HG02763 (cell line): Measurements from ENCODE around the gene TCEA2.

Experiments
- ATAC-seq: cut with Tn5 transposase; IDR thresholded peaks from one replicate; pipeline ENCODE4 v1.9.1; 2021; ENCODE audit warnings: mild to moderate bottlenecking, moderate library complexity; ENCODE audit not compliant: unreplicated experiment

TCEA2 gene

DNA sequence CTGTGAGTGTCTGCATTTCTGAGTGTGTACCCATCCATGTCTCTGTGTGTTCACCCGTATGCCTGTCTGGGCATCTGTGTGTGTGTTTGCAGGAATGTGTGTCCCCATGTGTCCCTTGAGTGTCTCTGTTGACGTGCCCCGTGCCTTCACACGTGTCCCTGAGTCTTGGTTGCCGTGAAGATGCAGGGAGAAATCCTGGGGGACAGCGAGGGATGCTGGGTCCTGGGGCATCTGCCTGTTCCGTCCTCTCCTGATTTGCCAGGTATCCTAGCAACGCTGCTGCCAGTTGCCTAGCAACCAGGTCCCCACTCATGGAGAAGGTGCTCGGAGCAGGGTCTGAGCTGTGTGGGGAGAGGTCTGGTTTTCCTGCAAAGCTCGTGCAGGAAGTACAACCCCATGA lies 27.2 kb downstream of the TCEA2 start:
- ATAC-seq = no peak

DNA sequence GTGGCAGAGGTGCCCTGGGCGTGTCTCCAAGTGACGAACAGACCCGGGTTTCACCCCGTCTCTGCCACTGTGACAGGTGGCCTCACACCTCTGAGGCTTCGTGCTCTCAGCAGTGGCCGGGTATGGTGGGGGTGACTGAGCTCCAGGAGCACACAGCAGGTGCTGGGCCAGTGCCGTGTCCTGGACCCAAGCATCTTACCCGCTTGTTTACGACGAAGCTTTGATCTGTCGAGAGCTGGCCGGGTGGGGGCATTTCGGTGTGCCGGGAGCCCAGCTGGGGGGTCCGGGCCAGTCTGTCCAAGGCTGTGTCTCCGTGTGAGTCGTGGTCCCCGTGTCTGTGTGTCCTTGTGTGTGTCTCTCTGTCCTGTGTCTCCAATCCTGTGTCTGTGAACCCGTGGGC lies 28.3 kb downstream of the TCEA2 start:
- ATAC-seq = no peak

DNA sequence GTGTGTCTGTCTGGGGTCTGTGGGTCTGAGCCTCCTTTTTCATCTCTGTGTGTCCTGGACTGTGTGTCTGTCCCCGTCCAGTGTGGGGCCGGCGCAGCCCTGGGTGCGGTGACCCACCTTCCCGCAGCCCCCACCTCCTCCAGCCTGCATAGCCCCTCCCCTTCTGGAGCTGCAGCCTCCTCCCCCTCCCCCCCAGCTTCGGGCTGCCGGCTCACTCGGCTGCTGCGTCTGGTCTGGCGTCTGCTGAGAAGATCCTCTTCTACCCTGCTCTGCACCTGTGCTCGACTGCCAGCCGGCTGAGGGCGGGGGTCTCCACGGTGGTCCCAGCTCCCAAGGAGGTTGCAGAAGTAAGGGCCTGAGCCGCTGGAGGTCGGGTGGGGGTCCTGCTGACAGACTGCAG lies 28.8 kb downstream of the TCEA2 start:
- no peak for ATAC-seq

DNA sequence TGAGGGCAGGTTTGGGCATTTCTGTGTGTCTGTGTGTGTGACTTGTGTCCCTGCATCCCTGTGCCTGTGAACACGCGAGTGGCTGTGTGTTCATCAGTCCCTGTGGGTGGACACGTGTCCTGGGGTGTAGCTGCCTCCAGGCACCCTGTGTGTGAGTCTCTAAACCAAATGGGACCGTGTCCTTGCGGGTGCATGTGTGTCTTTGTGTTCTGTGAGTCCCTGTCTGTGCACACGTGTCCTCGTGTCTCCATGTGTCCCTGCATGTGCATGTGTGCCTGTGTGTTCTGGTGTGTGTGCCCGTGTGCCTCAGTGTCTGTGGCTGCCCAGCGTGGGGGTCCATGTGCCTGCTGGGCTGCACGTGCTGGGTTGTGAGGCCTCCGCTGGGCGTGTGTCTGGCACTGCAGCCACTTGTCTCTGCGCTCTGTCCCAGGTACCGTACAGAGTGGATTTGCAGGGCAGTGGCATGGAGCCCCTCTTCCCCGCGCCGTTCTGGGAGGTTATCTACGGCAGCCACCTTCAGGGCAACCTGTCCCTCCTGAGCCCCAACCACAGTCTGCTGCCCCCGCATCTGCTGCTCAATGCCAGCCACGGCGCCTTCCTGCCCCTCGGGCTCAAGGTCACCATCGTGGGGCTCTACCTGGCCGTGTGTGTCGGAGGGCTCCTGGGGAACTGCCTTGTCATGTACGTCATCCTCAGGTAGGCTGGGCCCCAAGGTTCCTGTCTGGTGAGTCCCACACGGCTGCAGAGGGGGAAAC lies 29.4 kb downstream of the TCEA2 start:
- no peak for ATAC-seq

DNA sequence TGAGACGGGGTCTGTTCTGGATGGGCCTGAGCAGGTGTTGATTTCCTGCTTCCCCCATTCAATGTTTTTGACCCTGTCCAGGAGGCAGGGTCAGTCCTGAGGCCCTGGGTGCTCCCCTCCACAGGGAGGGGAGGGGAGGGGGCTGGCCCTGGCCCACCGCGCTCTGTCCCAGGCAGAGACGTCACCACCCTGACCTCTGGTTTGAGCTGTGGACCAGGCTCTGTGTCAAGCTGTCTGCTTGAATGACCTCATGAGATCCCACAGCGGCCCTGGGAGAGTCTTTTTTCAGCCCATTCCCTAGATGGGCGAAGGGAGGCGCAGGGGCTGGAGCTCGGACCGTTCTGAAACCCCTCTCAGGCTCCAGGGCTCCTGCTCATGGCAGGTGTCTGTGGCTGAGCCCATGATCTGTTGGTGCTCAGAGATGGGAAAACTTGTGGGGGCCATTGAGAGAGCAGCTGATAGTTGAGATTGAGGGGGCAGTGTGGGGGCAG lies 30.1 kb downstream of the TCEA2 start:
- no peak for ATAC-seq

DNA sequence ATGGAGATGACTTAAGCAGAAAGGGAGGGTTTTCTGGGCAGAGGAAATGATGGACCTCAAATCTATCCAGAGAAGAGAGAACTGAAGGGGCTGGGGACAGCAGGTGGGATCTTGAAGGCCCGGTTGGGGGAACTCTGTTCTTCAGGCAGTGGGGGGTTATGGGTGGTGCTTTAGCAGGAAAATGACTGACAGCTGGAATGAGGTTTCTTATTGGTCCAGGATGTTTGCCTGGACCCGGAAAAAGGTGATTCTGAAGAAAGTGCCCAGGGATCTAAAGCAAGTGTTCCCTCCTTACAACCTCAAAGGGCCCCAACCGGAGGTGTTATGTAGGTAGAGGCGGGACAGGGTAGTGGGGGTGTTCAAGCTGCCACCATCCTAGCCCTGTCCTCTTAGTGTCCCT lies 32.5 kb downstream of the TCEA2 start:
- no peak for ATAC-seq

DNA sequence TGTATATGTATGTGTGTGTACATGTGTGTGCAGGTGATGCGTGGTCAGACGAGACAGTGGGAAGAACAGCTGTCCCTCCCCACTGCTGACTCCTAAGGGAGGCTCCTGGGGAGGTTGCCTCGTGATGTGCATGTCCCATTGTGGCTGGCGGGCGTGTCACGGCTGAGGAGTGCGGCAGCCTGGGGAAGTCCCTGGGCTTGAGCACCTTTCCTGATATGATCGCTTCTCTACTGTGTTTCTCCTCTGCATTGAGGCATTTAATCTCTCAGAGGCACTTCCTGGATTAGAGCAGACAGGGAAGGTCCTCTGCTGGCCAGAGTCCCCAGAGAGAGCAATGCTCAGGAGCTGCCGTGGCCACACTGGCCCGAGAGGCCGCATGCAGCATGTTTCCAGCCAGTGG lies 32.9 kb downstream of the TCEA2 start:
- no peak for ATAC-seq

DNA sequence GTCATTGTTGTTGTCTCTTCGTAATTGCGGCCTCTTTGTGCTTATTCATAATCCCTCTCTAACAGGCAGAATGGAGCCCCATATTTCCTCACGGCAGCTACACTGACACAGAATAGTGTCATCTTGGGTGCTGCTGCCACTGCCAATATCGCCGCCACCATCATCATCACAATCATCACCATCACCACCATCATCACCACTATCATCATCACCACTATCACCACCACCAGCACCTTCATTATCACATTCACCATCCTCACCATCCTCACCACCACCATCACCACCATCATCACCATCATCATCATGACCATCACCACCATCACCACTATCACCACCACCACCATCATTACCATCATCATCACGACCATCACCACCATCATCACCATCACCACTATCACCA lies 33.5 kb downstream of the TCEA2 start:
- no peak for ATAC-seq

DNA sequence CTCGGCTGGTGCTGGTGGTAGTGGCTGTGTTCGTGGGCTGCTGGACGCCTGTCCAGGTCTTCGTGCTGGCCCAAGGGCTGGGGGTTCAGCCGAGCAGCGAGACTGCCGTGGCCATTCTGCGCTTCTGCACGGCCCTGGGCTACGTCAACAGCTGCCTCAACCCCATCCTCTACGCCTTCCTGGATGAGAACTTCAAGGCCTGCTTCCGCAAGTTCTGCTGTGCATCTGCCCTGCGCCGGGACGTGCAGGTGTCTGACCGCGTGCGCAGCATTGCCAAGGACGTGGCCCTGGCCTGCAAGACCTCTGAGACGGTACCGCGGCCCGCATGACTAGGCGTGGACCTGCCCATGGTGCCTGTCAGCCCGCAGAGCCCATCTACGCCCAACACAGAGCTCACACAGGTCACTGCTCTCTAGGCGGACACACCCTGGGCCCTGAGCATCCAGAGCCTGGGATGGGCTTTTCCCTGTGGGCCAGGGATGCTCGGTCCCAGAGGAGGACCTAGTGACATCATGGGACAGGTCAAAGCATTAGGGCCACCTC lies 35.5 kb downstream of the TCEA2 start:
- no peak for ATAC-seq

DNA sequence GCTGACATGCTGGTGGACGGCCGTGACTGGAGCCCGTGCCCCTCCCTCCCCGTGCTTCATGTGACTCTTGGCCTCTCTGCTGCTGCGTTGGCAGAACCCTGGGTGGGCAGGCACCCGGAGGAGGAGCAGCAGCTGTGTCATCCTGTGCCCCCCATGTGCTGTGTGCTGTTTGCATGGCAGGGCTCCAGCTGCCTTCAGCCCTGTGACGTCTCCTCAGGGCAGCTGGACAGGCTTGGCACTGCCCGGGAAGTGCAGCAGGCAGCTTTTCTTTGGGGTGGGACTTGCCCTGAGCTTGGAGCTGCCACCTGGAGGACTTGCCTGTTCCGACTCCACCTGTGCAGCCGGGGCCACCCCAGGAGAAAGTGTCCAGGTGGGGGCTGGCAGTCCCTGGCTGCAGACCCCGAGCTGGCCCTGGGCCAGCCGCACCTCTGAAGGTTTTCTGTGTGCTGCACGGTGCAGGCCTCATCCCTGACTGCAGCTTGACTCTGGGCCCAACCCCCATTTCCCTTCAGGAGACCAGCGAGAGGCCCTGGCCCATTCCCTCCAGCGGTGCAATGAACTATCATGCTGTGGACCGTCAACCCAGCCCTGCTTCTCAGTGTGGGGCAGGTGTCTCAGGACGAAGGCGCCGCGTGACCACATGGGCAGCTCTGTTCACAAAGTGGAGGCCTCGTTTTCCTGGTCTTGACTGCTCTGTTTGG lies 36.2 kb downstream of the TCEA2 start:
- no peak for ATAC-seq

DNA sequence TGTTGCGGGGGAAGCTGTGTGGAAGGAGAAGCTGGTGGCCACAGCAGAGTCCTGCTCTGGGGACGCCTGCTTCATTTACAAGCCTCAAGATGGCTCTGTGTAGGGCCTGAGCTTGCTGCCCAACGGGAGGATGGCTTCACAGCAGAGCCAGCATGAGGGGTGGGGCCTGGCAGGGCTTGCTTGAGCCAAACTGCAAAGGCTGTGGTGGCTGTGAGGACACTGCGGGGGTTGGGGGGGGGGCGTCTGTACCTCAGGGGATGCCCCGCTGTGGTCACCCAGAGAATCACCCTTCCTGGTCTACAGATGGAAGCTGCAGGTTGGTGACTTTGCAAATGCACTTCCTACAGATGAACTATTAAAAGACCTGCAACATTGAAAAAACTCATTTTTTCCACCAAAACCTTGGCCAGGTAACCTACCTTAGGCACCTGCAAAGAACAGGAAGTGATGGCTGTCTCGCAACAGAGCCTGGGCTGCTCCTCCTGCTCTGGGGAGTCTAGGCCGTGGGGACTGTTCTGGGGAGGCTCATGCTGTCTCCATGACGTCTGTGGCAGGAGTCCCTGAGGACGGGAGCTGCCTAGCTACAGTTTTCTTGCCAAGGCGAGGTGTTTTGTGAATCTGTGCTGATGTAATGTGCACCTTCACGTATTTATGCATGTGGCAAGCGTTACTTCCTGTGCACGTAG lies 37.0 kb downstream of the TCEA2 start:
- no peak for ATAC-seq

DNA sequence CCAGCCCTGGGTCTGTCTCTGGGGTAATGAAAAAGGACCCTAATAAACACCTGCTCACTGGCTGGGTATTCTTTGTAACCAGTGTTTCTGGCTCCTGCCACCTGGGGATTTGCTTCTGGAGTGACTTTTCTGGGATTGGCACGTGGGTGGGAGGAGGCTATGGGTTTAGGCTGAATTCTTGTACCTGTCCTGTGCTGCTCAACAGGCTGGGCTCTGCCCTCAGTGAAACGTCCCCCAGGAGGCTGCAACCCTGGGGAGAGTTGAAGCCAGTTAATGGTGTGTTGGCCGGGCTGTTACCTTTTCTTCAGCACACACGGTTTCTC lies 37.5 kb downstream of the TCEA2 start:
- ATAC-seq = no peak

DNA sequence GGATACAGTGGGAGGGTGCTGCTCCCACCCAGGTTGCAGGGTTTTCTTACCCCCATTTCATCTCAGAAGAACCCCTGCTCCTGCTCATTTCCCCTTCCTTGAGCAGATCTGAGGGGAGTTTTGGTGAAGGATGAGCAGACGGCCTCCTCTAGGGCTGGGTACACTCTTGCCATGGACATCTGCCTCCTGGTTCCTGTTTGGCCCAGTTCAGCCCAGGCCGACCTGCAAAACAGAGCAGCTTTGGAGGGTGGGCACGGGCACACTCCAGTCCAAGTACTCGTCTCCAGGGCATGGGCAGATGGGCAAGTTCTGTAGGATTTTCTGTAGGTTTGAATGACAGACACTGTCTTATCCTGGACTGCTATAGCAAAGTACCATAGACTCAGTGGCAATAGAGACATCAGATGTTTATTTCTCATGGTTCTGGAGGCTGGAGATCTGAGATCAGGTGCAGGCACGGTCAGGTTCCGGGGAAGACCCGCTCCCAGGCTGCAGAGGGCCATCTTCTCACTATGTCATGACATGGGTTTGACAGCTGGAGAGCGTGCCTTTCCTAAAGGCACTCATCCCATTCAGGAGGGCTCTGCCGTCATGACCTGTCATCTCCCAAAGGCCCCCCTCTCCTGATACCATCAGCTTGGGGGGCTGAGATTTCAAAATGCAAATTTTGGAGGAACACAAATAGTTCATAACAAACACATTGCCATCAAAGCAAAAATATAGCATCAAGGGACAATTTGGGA lies 38.1 kb downstream of the TCEA2 start:
- ATAC-seq = no peak

DNA sequence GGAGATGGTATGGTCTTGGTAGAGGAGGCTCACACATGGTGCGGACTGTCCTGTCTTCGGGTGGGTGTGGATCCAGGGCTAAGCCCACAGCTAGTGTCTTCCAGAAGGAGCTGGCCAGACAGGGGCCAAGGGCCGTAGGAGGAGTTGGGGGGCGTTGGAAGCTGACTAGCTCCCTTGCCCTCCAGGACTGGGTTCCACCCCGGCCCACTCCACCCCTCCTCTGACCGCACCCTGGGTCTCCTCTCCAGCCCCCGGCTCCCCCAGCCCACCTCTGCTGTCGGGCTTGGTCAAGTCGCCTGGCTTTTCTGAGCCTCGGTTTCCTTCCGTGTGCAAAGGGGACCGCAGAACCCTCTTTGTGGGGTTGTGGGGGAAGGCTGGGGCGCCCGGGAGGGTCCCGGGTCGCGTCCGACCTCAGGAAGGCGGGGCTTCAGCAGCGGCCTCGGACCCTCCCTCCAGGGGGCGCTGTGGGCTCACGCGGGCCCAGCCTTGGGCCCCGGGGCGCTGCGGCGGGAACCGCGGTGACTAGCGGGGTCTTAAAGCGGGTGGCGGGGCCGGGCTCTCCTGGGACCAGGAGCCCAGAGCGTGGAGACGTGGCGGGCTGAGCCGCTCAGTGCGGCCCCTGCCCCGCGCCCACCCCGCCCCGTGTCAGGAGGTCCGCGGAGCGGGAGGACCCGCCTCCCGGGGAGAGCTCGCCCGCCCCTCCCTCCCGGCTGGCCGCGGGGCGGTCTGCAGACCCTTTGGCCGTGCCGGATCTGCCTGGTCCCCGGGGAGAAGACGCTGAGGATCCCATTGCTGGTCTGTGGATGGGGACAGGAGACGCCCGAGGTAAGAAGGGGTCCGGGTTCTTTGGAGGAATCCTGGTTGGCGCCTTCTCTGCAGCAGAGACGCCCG lies 39.0 kb downstream of the TCEA2 start:
- ATAC-seq = no peak

DNA sequence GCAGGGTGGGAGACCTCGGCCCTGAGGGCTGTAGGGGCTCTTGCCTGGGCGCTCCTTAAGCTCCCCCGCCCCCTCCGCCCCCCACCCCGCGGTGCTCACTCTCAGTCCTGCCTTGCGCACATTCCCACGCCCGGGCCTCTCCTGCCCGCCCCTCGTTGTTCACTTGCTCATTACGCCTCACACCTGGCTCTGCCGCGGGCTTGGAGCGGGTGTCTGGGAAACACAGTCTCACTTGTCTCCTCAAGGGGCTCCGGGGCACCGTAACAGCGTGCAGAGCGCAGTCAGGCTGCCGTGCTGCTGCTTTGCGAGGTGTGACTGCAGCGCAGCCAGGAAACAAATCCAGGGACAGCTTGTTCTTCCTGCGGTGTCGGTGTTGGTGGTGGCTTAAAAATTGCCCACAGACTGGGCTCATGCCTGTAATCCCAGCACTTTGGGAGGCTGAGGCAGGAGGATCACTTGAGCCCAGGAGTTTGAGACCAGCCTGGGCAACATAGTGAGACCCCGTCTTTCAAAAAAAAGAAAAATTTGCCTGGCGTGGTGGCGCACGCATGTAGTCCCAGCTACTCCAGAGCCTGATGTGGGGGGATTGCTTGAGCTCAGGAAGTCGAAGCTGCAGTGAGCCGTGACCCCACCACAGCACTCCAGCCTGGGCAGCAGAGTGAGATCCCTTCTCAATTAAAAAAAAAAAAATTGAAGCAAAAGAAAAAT lies 39.8 kb downstream of the TCEA2 start:
- ATAC-seq = no peak

DNA sequence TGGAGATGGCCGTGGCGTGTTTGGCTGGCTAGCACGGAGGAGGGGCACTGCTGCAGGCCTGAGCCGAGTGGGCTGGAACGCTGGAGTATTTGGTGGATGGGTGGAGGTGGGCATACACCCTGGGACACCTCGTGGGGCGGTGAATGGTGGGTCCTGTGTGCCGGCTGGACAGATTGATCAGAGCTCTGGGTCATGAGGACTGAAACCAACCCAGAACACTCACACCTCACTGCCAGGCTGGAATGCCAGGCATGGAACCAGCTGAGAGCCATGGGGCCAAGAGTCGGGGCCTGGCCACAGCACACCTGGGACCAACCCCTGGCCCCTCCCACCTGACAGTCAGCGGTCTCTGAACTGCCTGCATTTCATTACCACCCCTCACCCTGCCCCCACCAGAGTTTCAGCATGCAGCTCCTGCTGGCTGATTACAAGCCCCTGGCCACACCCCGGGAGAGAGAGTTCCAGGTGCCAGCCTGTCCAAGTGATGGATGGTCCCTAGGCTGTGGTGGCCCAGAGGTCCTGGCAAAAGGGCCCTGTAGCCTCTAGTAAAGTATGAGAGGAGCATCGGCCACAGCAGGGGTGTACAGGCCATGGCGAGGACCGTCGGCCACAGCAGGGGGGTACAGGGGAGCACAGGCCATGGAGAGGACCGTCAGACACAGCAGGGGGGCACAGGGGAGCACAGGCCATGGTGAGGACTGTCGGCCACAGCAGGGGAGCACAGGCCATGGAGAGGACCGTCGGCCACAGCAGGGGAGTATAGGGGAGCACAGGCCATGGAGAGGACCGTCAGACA lies 41.1 kb downstream of the TCEA2 start:
- no peak for ATAC-seq

DNA sequence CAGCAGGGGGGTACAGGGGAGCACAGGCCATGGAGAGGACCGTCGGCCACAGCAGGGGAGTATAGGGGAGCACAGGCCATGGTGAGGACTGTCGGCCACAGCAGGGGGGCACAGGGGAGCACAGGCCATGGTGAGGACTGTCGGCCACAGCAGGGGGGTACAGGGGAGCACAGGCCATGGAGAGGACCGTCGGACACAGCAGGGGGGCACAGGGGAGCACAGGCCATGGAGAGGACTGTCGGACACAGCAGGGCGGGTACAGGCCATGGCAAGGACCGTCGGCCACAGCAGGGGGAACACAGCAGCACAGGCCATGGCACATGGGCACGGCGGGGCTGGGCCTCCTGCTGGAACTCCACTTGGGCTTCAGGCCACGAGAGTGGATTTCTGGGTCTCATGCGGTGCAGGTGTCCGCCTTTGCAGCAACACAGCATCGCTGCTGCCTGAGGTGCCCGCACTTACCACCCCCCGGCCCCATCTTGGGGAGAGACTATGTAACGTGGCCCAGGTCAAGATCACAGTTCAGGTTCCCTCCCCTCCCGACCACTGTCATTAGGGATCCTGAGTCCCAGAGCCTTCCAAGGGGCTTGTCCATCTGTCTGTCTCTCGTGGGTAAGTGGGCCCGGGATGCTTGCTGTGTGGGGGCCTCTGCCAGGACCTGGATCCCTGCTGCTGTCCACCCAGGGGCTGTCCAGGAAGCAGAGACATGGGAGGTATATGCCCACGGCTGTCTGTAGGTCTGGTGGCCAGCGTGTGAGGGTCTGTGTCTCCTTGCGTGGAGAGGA lies 41.9 kb downstream of the TCEA2 start:
- ATAC-seq = no peak

DNA sequence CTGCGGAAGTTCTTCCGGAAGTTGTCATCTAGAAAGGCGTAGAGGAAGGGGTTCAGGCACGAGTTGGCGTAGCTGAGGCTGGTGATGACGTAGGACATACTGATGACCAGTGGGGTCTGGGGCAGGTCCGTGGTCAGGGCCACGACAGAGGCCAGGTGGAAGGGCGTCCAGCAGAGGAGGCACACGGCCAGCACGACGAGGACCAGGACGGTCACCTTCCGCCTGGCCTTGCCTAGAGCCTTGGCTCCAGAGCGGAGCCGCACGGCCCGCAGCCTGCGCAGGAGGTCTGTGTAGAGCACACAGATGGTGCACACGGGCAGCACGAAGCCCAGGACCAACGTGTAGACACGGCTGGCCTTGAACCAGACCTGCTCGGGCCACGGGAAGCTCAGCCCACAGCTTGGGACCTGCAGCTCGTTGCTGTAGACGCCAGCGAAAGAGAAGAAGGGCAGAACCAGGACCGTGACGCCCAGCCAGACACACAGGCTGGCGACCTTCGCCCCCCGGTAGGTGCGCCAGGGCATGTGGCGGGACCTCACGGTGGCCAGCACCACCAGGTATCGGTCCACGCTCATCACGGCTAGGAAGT lies 42.9 kb downstream of the TCEA2 start:
- no peak for ATAC-seq
